Mesenchymal stem cell (in vitro differentiated cells and primary cell): ENCODE results near the gene RPF1.

Experiments
- DNase-seq: peaks from one replicate; pipeline ENCODE4 v3.0.0-alpha.2; 2013
- H2AFZ ChIP-seq: one replicate; pipeline ENCODE4 v1.6.1; 2013; ENCODE audit warnings: low read depth, mild to moderate bottlenecking, control low read depth, inconsistent platforms, low read length, moderate library complexity
- H2AK5ac ChIP-seq: 2 replicates; pipeline ENCODE4 v1.6.1; 2013; ENCODE audit warnings: low read length, moderate library complexity, mild to moderate bottlenecking, inconsistent platforms; ENCODE audit not compliant: severe bottlenecking
- H2BK120ac ChIP-seq: one replicate; pipeline ENCODE4 v1.6.1; 2013; ENCODE audit warnings: low read depth, mild to moderate bottlenecking, inconsistent platforms, low read length, moderate library complexity
- H2BK12ac ChIP-seq, 2 experiments: one replicate each; pipeline ENCODE4 v1.6.1; 2013; ENCODE audit warnings: inconsistent platforms in 2 of 2, low read length in 2 of 2, mild to moderate bottlenecking in 2 of 2, moderate library complexity in 2 of 2, control low read depth in 1 of 2
- H2BK15ac ChIP-seq: one replicate; pipeline ENCODE4 v1.6.1; 2013; ENCODE audit warnings: mild to moderate bottlenecking, low read depth, inconsistent platforms; ENCODE audit not compliant: poor library complexity, severe bottlenecking
- H2BK5ac ChIP-seq: 2 replicates; pipeline ENCODE4 v1.6.1; 2013; ENCODE audit warnings: low read depth, mild to moderate bottlenecking, low read length, control low read depth, inconsistent platforms; ENCODE audit not compliant: poor library complexity, severe bottlenecking
- H3K14ac ChIP-seq, 2 experiments: one replicate each; pipeline ENCODE4 v1.6.1; 2013; ENCODE audit warnings: inconsistent platforms in 2 of 2, low read length in 2 of 2, control low read depth in 1 of 2, mild to moderate bottlenecking in 1 of 2, moderate library complexity in 1 of 2
- H3K18ac ChIP-seq, 2 experiments: one replicate each; pipeline ENCODE4 v1.6.1; 2013; ENCODE audit warnings: inconsistent platforms in 2 of 2, low read length in 2 of 2, control low read depth in 1 of 2, low read depth in 1 of 2, mild to moderate bottlenecking in 1 of 2
- H3K23ac ChIP-seq, 2 experiments: one replicate each; pipeline ENCODE4 v1.6.1; 2013; ENCODE audit warnings: inconsistent platforms in 2 of 2, low read length in 2 of 2, mild to moderate bottlenecking in 2 of 2, moderate library complexity in 2 of 2, control low read depth in 1 of 2
- H3K27ac ChIP-seq: 2 replicates; pipeline ENCODE4 v1.5.1; 2013; ENCODE audit warnings: mild to moderate bottlenecking, moderate library complexity, low read length, control low read depth, inconsistent platforms; ENCODE audit not compliant: poor library complexity, severe bottlenecking
- H3K27me3 ChIP-seq, 2 experiments: 2 replicates each; pipeline versions ENCODE4 v1.6.1 to v1.7.0; 2013; ENCODE audit warnings: low read length in 2 of 2, mild to moderate bottlenecking in 2 of 2, moderate library complexity in 2 of 2, control low read depth in 1 of 2, inconsistent platforms in 1 of 2; ENCODE audit not compliant: control insufficient read depth in 1 of 2, insufficient read depth in 1 of 2
- H3K36me3 ChIP-seq, 2 experiments: 2 replicates each; pipeline versions ENCODE4 v1.6.1 to v1.7.0; 2013; ENCODE audit warnings: low read length in 2 of 2, control low read depth in 1 of 2, inconsistent platforms in 1 of 2, low read depth in 1 of 2, mild to moderate bottlenecking in 1 of 2; ENCODE audit not compliant: insufficient read depth in 2 of 2, control insufficient read depth in 1 of 2
- H3K4ac ChIP-seq, 2 experiments: one replicate each; pipeline ENCODE4 v1.6.1; 2013; ENCODE audit warnings: inconsistent platforms in 2 of 2, low read length in 2 of 2, mild to moderate bottlenecking in 2 of 2, moderate library complexity in 2 of 2, control low read depth in 1 of 2, low read depth in 1 of 2
- H3K4me1 ChIP-seq: 2 replicates; pipeline ENCODE4 v1.6.1; 2013; ENCODE audit warnings: low read depth, low read length, control low read depth; ENCODE audit not compliant: control insufficient read depth, insufficient read depth
- H3K4me2 ChIP-seq: 2 replicates; pipeline ENCODE4 v1.6.1; 2013; ENCODE audit warnings: low read length, mild to moderate bottlenecking, inconsistent platforms; ENCODE audit not compliant: poor library complexity, severe bottlenecking
- H3K4me3 ChIP-seq, 2 experiments: 2 replicates each; pipeline versions ENCODE4 v1.5.1 to v1.7.0; 2013; ENCODE audit warnings: low read length in 2 of 2, mild to moderate bottlenecking in 2 of 2, control low read depth in 1 of 2, low read depth in 1 of 2; ENCODE audit not compliant: insufficient read depth in 1 of 2
- H3K79me1 ChIP-seq: replicated peaks from 2 replicates; pipeline ENCODE4 v1.6.1; 2013; ENCODE audit warnings: mild to moderate bottlenecking, control low read depth, low read length, inconsistent platforms; ENCODE audit not compliant: poor library complexity, severe bottlenecking
- H3K9ac ChIP-seq: 2 replicates; pipeline ENCODE4 v1.7.0; 2013; ENCODE audit warnings: mild to moderate bottlenecking, low read length, moderate library complexity
- H3K9me3 ChIP-seq: 2 replicates; pipeline ENCODE4 v1.7.0; 2013; ENCODE audit warnings: mild to moderate bottlenecking, low read length; ENCODE audit not compliant: control insufficient read depth
- H4K8ac ChIP-seq: one replicate; pipeline ENCODE4 v1.6.1; 2013; ENCODE audit warnings: inconsistent platforms, mild to moderate bottlenecking, low read length, moderate library complexity
- H4K91ac ChIP-seq: one replicate; pipeline ENCODE4 v1.6.1; 2013; ENCODE audit warnings: mild to moderate bottlenecking, low read length, inconsistent platforms
- WGBS: methylation state at CpG from one replicate; pipeline ENCODE4 v1.1.7; 2013; ENCODE audit warnings: mixed read lengths; 5-methylcytosine and 5-hydroxymethylcytosine counted together

The RPF1 gene

DNA sequence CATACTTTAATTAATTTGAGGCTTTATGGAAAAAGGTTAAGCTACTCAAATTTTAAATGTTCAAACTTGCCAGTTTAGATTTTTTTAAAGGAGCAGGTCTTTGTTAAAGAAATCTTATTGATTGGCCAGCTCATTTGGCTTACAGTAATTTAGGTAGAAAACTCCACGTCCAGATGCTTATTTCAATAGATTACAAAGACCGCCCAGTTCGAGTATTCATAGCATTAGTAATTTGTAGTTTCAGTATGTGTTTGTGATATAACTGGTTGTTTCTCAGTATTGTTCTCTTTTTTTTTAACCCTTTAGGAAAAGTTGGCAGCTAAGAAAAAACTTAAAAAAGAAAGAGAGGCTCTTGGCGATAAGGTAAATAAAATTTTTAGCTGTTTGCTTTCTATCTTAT lies 1.6 kb downstream of the RPF1 start:
- WGBS = 100% methylated on average over 3 of the region's 4 CpGs

GRCh38 chr1:84481317-84481716 lies 2.3 kb downstream of the RPF1 start:
- H3K23ac ChIP-seq = no peak overlapping the region
- H3K27me3 ChIP-seq = peaks cover 0 to 5% of the 10 kb centered on the region in 2 experiments
- no peak overlapping the region for H3K27ac ChIP-seq
- no peak overlapping the region for H2BK5ac ChIP-seq
- H3K4ac ChIP-seq = no peak overlapping the region
- H3K9ac ChIP-seq = no peak overlapping the region
- H2AFZ ChIP-seq = no peak overlapping the region
- H4K8ac ChIP-seq = no peak overlapping the region
- no peak overlapping the region for H2AK5ac ChIP-seq
- H3K4me1 ChIP-seq = no peaks in the 10 kb centered on the region
- H3K36me3 ChIP-seq = peaks cover 10 to 46% of the 10 kb centered on the region in 2 experiments
- H3K79me1 ChIP-seq = peaks cover 5% of the 10 kb centered on the region
- H2BK120ac ChIP-seq = no peak overlapping the region
- WGBS = 94% methylated on average over 2 of the region's 2 CpGs
- H3K9me3 ChIP-seq = peaks cover 4% of the 10 kb centered on the region
- no peak overlapping the region for H3K14ac ChIP-seq
- H2BK15ac ChIP-seq = no peak overlapping the region
- no peak overlapping the region for H2BK12ac ChIP-seq
- H3K4me3 ChIP-seq = peak overlapping the region in 1 of 2 experiments; percentile 96
- no peak overlapping the region for H3K4me2 ChIP-seq
- DNase-seq = no peak
- no peak overlapping the region for H3K18ac ChIP-seq
- H4K91ac ChIP-seq = no peak overlapping the region

More for the DNA sequence above, 1.6 kb downstream of the RPF1 start:
- Histone ChIP-seq H2BK5ac (no peak overlapping the region), H3K27me3 (peaks cover 0 to 5% of the 10 kb centered on the region in 2 experiments), H3K18ac (no peak overlapping the region), H2AFZ (no peak overlapping the region), H3K4me3 (peak overlapping the region in 1 of 2 experiments; percentile 96), H4K91ac (no peak overlapping the region), H4K8ac (no peak overlapping the region), H3K36me3 (peaks cover 10 to 41% of the 10 kb centered on the region in 2 experiments), H2AK5ac (no peak overlapping the region), H2BK12ac (no peak overlapping the region), H3K23ac (no peak overlapping the region), H3K79me1 (peaks cover 2% of the 10 kb centered on the region), H3K9ac (peak overlapping the region; percentile 94), H3K14ac (no peak overlapping the region), H3K4ac (no peak overlapping the region), H3K4me2 (no peak overlapping the region), H3K27ac (no peak overlapping the region), H2BK120ac (no peak overlapping the region), H2BK15ac (no peak overlapping the region), H3K4me1 (no peaks in the 10 kb centered on the region), H3K9me3 (peaks cover 4% of the 10 kb centered on the region)
- DNase-seq = no peak

GRCh38 chr1:84488107-84488506 lies 9.0 kb downstream of the RPF1 start:
- Histone ChIP-seq H2AFZ (no peak overlapping the region), H2BK12ac (no peak overlapping the region), H3K27ac (no peak overlapping the region), H3K79me1 (peaks cover 5% of the 10 kb centered on the region), H3K9me3 (no peaks in the 10 kb centered on the region), H3K36me3 (peaks cover 10 to 68% of the 10 kb centered on the region in 2 experiments), H2BK5ac (no peak overlapping the region), H3K9ac (no peak overlapping the region), H3K4me1 (no peaks in the 10 kb centered on the region), H3K23ac (no peak overlapping the region), H4K8ac (no peak overlapping the region), H3K4me3 (no peak overlapping the region), H3K4me2 (no peak overlapping the region), H2BK120ac (no peak overlapping the region), H2BK15ac (no peak overlapping the region), H4K91ac (no peak overlapping the region), H2AK5ac (no peak overlapping the region), H3K27me3 (no peaks in the 10 kb centered on the region), H3K18ac (no peak overlapping the region), H3K14ac (no peak overlapping the region), H3K4ac (no peak overlapping the region)
- WGBS = 100% methylated on average over 2 of the region's 3 CpGs
- DNase-seq = no peak

- H3K27me3 ChIP-seq = no peaks in the 10 kb centered on the region
- H2BK15ac ChIP-seq = no peak overlapping the region
- no peak overlapping the region for H2AFZ ChIP-seq
- H3K4me1 ChIP-seq = no peaks in the 10 kb centered on the region
- no peak overlapping the region for H3K18ac ChIP-seq
- H3K36me3 ChIP-seq = peaks cover 7 to 69% of the 10 kb centered on the region in 2 experiments
- H2BK12ac ChIP-seq = no peak overlapping the region
- no peak for DNase-seq
- H2BK120ac ChIP-seq = no peak overlapping the region
- no peak overlapping the region for H4K8ac ChIP-seq
- no peak overlapping the region for H4K91ac ChIP-seq
- H3K4ac ChIP-seq = no peak overlapping the region
- H3K27ac ChIP-seq = no peak overlapping the region
- H3K9me3 ChIP-seq = no peaks in the 10 kb centered on the region
- no peak overlapping the region for H3K9ac ChIP-seq
- H3K4me3 ChIP-seq = no peak overlapping the region
- no peak overlapping the region for H2BK5ac ChIP-seq
- 100% methylated on average over 1 of the region's 2 CpGs for WGBS
- no peak overlapping the region for H3K14ac ChIP-seq
- no peak overlapping the region for H3K4me2 ChIP-seq
- H2AK5ac ChIP-seq = no peak overlapping the region
- H3K79me1 ChIP-seq = peaks cover 7% of the 10 kb centered on the region
- no peak overlapping the region for H3K23ac ChIP-seq
These were observed 10.7 kb downstream of the RPF1 start for GRCh38 chr1:84489766-84490165.
